ENCODE measurements around the gene MAGI2.

DNA sequence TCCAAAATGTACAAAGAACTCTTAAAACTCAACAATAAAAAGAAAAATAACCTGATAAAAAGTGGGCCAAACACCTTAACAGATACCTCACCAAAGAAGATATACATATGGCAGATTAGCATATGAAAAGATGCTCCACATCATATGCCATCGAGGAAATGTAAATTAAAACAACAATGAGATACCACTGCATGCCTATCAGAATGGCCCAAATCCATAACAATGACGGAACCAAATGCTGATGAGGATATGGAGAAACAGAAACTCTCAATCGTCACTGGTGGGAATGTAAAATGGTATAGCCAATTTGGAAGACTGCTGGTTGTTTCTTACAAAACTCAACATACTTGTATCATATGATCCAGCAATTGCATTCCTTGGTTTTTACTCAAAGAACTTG, 1335.0 kb downstream of the MAGI2 start:
- TF ChIP-seq EZH2phosphoT487 (IDR thresholded peaks at IDR 0.05; ENCODE audit: borderline replicate concordance, low read length) = no peak
- no peak for TF ChIP-seq CTCF (IDR thresholded peaks at IDR 0.05; ENCODE audit: low read depth, low read length, poor library complexity, severe bottlenecking)
